G401.6 (cell line): ENCODE data around the gene ZNF417.
"Not testable (repeated sequence)": the region's sequence is repeated elsewhere in the genome, so short reads cannot be mapped to it uniquely, and the experiment has no call there.

Experiments used
- FAIRE-seq: peaks from 2 replicates; lab custom pipeline; 2012; peaks lifted over from hg19 to GRCh38; lab: Jason Lieb, UNC

Gene ZNF417

GRCh38 chr19:57916168-57916995 is at the start of gene ZNF417:
TSS of gene ZNF417 (minus strand) at chr19:57916592. CDS start at chr19:57916411, 181 bp downstream.
- FAIRE-seq: peak; percentile 95

GRCh38 chr19:57964761-57965160 is 48.4 kb upstream of the ZNF417 start:
- FAIRE-seq: no peak

- FAIRE-seq: no peak
These were observed 45.4 kb upstream of the ZNF417 start for GRCh38 chr19:57961785-57962184.

- no peak for FAIRE-seq
These were observed 38.6 kb upstream of the ZNF417 start for GRCh38 chr19:57954996-57955395.

GRCh38 chr19:57949702-57950101 is 33.3 kb upstream of the ZNF417 start:
- no peak for FAIRE-seq

- FAIRE-seq: no peak
These were observed 32.9 kb upstream of the ZNF417 start for GRCh38 chr19:57949296-57949695.

- FAIRE-seq: peak; percentile 98
These were observed 31.2 kb upstream of the ZNF417 start, which contains the start of gene ZNF256 for GRCh38 chr19:57947419-57948134. TSS of gene ZNF256 (minus strand) at chr19:57947706. CDS start at chr19:57947474, 232 bp downstream.

- FAIRE-seq: no peak
These were observed 30.7 kb upstream of the ZNF417 start for GRCh38 chr19:57947088-57947418.

GRCh38 chr19:57946316-57946715 is 29.9 kb upstream of the ZNF417 start:
- FAIRE-seq: no peak

- no peak for FAIRE-seq
These were observed 25.2 kb upstream of the ZNF417 start for GRCh38 chr19:57941593-57941992.

- no peak for FAIRE-seq
These were observed 19.3 kb upstream of the ZNF417 start for GRCh38 chr19:57935731-57936130.

- FAIRE-seq: no peak
These were observed 18.7 kb upstream of the ZNF417 start, which contains the start of gene ZNF418 for GRCh38 chr19:57934820-57935665. TSS of gene ZNF418 (minus strand) at chr19:57935402. CDS start at chr19:57933822, 1,580 bp downstream.

GRCh38 chr19:57927587-57927986 is 11.2 kb upstream of the ZNF417 start:
- FAIRE-seq: no peak

- FAIRE-seq: no peak
These were observed 1.9 kb downstream of the ZNF417 start for GRCh38 chr19:57914531-57914930.

GRCh38 chr19:57907394-57907793 is 9.0 kb downstream of the ZNF417 start:
- no peak for FAIRE-seq

- FAIRE-seq: no peak
These were observed 11.1 kb downstream of the ZNF417 start for GRCh38 chr19:57905258-57905657.

- no peak for FAIRE-seq
These were observed 12.7 kb downstream of the ZNF417 start for GRCh38 chr19:57903618-57904184.

- FAIRE-seq: no peak
These were observed 16.1 kb downstream of the ZNF417 start for GRCh38 chr19:57900311-57900710.

- not testable (repeated sequence) for FAIRE-seq
These were observed 25.7 kb downstream of the ZNF417 start for GRCh38 chr19:57890706-57891105.

- no peak for FAIRE-seq
These were observed 27.7 kb downstream of the ZNF417 start, which contains the start of gene ZNF814 for GRCh38 chr19:57888560-57889231. TSS of gene ZNF814 (minus strand) at chr19:57889037. CDS start at chr19:57888802, 235 bp downstream.

GRCh38 chr19:57888107-57888559 is 28.3 kb downstream of the ZNF417 start:
- no peak for FAIRE-seq
